Lung microvascular endothelial cell (primary cell): ENCODE measurements around the gene ITGB3BP. TPM values are rescaled to one million over a fixed set of nuclear protein-coding genes. Genes with fewer than 3 reads are reported as not detected.
"Not testable (repeated sequence)": the region's sequence is repeated elsewhere in the genome, so short reads cannot be mapped to it uniquely, and the experiment has no call there.

ENCODE experiments used
- DNase-seq, 2 donors: peaks; one replicate each; pipeline versions ENCODE4 v3.0.0 to v3.0.0-alpha.2; 2010; ENCODE audit warnings: low read depth in 2 of 2
- total RNA-seq: library from RNA; depleted of rRNA; stranded (reverse); fragments of >200 nt; gene quantifications from 2 replicates; pipeline ENCODE4 v1.2.1, GENCODE V29; 2014

The ITGB3BP gene
- total RNA-seq, 1 donor from 2014 or later, result 4.6 TPM

- DNase-seq, result not testable (repeated sequence)
Measured at GRCh38 chr1:63420746-63421145, 102.3 kb downstream of the ITGB3BP start.

GRCh38 chr1:63418101-63418500 is 104.9 kb downstream of the ITGB3BP start:
- DNase-seq, result no peak

DNA sequence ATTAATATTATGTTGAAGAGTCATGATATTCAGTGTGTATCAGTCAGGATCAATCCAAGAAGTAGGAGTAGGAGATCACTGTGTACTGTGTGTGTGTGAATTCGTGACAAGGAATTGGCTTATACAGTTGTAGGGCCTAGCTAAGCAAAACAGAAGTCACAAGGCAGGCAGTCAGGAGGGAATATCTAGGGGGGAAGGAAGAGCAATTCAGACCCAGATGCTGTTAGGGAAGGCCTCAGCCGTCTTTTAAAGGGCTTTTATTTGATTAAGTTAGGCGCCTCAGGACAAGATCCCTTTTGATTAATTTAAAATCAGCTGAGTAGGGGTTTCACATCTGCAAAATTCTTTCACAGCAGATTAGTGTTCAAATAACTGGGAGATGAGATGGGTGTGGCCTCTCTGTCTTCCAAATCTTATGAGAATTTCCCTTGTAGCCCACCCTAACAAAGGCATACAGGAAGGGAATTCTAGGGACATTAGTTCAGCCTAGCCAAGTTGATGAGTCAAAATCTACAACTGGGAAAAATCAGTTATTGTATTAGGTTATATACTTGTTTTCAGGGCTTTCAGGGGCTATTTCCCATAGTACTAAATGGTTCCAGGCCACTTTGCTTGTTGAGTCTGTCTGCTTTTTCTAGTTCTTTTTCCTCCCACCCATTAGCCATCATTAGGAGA is 108.2 kb downstream of the ITGB3BP start:
- no peak for DNase-seq

DNA sequence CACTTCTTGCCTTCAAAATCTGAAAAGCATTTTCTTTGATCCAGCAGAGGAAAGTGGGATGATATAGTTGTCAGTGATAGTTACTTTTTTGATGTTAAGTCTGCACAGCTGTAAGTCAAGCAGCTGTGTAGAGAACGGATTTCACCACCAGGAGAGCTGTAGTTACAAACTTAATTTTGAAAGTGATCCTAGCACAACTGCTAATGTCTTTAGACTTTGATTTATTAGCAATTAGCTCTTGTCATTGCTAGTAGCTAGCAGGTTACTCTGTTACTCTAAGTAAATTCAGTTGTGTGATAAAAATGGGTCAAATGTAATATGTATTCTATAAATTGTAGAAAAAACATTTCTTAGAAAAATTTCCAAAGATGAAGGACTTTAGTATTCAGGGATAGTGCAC is 109.6 kb downstream of the ITGB3BP start:
- DNase-seq, result no peak

DNA sequence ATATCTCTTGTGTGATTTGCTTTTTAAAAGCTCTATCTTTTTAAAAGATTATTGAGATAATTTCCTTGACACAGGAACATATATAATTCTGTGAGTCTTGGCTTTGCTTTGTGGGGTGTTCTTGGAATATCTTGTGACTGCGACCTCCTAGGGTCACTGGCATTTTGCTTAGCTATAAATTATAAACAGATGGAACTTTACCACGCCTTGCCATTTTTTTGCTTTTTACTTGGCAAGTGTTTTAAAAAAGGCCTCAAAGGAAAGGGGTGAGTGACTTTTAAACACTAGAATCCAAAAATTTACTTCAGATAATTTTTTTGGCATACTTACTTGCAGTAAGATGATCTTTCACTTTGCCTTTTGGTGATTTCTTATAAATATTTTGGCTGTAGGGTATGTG is 112.0 kb downstream of the ITGB3BP start:
- DNase-seq, result no peak

- DNase-seq, result no peak
Measured at GRCh38 chr1:63408331-63408730, 114.7 kb downstream of the ITGB3BP start.

- no peak for DNase-seq
Measured at GRCh38 chr1:63407002-63407401, 116.0 kb downstream of the ITGB3BP start.

- no peak for DNase-seq
Measured at GRCh38 chr1:63405987-63406386, 117.0 kb downstream of the ITGB3BP start.

GRCh38 chr1:63405021-63405420 is 118.0 kb downstream of the ITGB3BP start:
- no peak for DNase-seq

DNA sequence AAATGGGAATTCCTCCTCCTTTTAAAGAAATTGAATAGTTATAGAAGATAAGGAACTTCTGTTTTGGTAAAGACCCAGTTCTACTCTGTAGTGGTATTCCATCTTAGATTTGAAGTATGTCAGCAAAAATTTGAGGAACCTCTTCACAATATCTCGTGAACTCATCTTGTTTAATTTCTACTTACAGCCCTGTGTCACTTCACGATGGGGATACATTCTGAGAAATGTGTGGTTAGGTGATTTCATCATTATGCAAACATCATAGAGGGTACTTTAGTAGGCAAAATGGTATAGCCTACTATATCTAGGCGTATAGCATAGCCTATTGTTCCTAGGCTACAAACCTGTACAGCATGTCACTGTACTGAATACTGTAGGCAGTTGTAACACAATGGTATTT is 119.6 kb downstream of the ITGB3BP start:
- no peak for DNase-seq

- DNase-seq, result no peak
Measured at GRCh38 chr1:63401945-63402344, 121.1 kb downstream of the ITGB3BP start.

Other genes starting within 250 kb of the ITGB3BP start
- not detected in 2 replicates for gene FOXD3, start 200.7 kb downstream of the ITGB3BP start, total RNA-seq
- 13.7 and 17.5 TPM in 2 replicates for gene ALG6, start 155.6 kb downstream of the ITGB3BP start, total RNA-seq
- 2.4 and 3.2 TPM in 2 replicates for gene EFCAB7, start 300 bp upstream of the ITGB3BP start, total RNA-seq
- 28.8 and 36.1 TPM in 2 replicates for gene PGM1, start 70.2 kb upstream of the ITGB3BP start, total RNA-seq